ENCODE results near the gene CLEC14A. TPM values are rescaled to one million over a fixed set of nuclear protein-coding genes. Genes with fewer than 3 reads are reported as not detected.

Gene CLEC14A
- total RNA-seq, 1 donor from 2014 or later = 47.3 TPM

DNA sequence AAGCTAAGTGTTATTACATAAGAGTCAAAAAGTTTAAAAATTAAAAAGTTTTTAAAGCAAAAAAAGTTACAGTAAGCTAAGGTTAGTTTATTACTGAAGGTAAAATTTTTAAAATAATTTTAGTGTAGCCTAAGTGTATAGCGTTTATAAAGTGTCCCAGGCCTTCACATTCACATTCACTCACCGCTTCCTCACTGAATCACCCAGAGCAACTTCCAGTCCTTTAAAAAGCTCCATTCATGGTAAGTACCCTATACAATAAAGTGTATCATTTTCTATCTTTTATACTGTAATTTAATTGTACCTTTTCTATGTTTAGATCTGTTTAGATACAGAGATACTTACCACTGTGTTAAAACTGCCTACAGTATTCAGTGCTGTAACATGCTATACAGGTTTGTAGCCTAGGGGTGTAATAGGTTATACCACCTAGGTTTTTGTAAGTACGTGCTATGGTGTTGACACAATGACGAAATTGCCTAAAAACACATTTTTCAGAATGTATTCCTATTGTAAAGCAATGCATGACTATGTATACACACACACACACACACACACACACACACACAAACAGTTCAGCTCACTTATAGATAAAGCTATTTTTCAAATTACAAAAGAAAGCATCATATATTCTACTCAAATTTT is 3.7 kb downstream of the CLEC14A start:
- ATAC-seq (no peak), DNase-seq (ENCODE audit: low spot score) (no peak)
- intact Hi-C loops (cut with DNase I) = no loop called here

GRCh38 chr14:38250331-38250730 is 5.6 kb downstream of the CLEC14A start:
- DNase-seq (ENCODE audit: low spot score) (no peak), ATAC-seq (no peak)
- intact Hi-C loops (cut with DNase I) = no loop called here

- no peak for DNase-seq (ENCODE audit: low spot score)
- ATAC-seq = no peak
- intact Hi-C loops (cut with DNase I) = no loop called here
These were observed 7.4 kb downstream of the CLEC14A start for GRCh38 chr14:38248321-38249028.

DNA sequence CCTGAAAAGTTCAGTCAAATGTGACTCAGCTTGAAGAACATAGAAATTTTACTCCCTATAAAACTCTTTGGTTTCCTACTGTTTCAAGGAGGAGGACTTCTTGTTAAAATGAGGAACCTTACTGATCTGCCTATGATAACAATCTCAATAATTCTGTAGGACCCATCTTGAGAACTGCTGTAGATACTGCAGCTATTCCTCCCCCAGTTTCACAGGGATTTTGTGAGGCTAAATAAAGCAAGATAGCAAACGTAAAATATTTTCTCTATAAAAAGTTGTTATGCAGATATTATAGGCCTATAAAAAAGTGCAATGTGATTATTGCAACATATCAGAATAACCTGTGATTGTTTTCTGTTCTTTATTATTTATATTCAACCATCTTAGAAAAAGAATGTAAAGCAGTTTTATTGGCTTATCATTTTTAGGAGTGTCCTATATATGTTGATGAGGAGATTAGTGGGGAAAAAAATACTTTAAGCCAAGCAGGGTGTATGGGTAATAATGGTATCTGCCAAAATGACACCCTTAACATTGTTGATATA is 12.1 kb downstream of the CLEC14A start:
- intact Hi-C loops (cut with DNase I) = no loop called here
- no peak for DNase-seq (ENCODE audit: low spot score)
- no peak for ATAC-seq

DNA sequence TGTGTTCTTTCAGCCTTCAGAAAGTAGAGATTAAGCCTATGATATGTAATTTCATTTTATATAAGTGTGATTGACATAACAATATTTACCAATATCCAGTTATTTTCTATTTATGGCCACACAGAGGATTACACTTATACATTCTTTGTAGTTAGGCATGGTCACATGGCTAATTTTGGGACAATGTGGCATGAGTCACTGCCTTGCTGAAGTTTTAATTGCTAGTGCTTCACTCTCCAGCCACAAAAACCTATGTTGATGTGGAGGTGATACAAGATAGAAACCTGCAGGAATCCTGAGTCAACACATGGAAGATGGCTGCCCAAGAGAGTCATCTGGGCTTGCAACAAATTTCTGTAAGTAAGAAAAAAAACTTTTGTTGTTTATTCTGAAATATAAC is 17.0 kb downstream of the CLEC14A start:
- no peak for ATAC-seq
- DNase-seq (ENCODE audit: low spot score) = no peak
- intact Hi-C loops (cut with DNase I) = no loop called here

- DNase-seq (ENCODE audit: low spot score) = no peak
- intact Hi-C loops (cut with DNase I) = no loop called here
- no peak for ATAC-seq
These were observed 17.6 kb downstream of the CLEC14A start for GRCh38 chr14:38238332-38238731.

DNA sequence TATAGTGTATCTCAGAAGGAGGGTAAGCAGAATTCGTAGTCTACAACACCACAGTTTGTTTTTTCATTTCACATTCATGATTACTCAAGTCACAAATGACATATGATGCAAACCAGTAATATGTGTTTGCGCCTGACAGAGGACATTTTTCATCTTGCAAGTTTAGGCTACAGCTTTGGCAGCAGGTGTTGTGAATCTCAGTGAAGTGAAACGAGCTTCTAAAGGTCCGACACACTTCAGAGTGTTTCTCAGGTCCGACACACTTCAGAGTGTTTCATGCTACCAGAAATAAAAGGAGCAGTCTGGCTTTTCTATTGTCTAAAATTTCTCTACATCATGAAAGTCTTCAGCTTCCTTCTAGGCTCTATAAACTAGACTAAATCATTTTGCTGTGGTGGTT is 22.7 kb downstream of the CLEC14A start:
- intact Hi-C loops (cut with DNase I) = no loop called here
- no peak for ATAC-seq
- no peak for DNase-seq (ENCODE audit: low spot score)

DNA sequence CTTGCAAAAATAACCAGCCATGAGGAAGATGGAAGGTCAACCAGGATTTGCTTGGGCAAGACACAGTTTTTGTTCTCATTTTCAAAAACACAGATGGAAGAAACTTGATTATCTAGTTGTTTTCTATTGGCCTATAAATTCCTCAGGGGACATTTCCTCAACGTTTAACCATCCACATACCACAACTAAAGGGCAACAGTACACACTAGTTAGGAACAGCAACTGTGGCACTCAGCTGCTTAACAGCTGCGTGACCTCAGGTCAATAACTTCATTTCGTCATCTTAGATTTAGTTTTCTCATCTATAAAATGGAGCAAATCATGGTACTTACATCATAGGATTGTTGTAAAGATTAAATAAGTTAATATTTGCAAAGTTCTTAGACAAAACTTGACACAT is 29.5 kb downstream of the CLEC14A start:
- no peak for DNase-seq (ENCODE audit: low spot score)
- ATAC-seq = no peak
- intact Hi-C loops (cut with DNase I) = no loop called here

DNA sequence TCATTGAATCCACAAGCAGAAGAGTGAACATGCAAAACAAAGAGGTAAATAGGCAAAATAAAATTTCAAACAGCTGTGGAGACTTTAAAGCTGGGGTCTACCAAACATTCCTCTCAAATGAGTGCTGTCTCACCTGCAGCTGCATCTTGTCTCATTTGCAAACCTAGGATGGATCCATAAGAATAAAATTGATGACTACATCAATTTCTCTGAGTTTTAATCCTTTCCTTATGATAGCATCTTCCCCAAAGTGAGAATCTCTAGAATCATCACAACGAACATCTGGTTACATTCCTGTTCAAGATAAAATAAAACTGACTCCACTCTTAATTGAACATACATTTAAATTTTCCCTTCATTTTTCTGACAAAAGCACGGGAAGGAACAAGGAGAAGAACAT is 29.9 kb downstream of the CLEC14A start:
- no peak for ATAC-seq
- intact Hi-C loops (cut with DNase I) = no loop called here
- no peak for DNase-seq (ENCODE audit: low spot score)

DNA sequence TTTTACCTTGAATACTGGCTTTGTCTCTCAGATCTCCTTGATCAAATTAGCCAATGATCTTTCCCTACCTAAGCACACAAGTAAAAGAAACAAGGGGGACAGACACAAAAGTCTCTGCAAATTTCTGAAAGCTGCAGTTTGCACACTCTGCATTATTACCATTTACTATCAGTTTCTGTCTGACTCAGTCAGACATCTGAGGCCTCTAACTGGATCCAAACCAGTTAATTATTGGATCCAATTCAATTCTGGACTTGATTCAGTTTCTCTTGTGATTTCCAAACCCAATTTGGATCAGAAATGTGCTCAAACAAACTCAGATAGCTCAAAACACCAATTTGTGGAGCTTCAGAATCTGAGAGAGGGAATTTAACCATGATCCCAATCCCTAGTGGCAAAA is 31.6 kb downstream of the CLEC14A start:
- ATAC-seq (no peak), DNase-seq (ENCODE audit: low spot score) (no peak)
- intact Hi-C loops (cut with DNase I) = no loop called here

- ATAC-seq (no peak), DNase-seq (ENCODE audit: low spot score) (no peak)
- intact Hi-C loops (cut with DNase I) = no loop called here
These were observed 34.8 kb downstream of the CLEC14A start for GRCh38 chr14:38221077-38221476.

GRCh38 chr14:38217553-38217952 is 38.3 kb downstream of the CLEC14A start:
- intact Hi-C loops (cut with DNase I) = no loop called here
- ATAC-seq (no peak), DNase-seq (ENCODE audit: low spot score) (no peak)

DNA sequence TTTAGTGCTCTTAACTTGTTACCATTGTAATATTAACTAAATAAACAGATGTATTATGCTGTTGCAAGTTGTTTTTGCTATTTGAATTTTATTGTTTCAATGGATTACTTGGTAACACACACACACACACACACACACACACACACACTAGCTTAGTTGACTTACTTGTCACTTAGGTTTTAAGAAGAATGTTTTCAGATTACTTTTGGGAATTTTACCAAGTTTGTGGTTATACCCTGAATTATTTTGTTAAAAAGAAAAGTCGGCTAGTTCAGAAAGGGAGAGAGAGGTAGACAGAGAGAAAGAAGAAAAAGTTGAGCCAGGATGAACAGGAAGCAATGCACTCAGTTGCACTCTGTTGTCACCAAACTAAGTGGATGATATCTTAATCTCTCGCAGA is 42.9 kb downstream of the CLEC14A start:
- ATAC-seq = no peak
- intact Hi-C loops (cut with DNase I) = no loop called here
- no peak for DNase-seq (ENCODE audit: low spot score)

DNA sequence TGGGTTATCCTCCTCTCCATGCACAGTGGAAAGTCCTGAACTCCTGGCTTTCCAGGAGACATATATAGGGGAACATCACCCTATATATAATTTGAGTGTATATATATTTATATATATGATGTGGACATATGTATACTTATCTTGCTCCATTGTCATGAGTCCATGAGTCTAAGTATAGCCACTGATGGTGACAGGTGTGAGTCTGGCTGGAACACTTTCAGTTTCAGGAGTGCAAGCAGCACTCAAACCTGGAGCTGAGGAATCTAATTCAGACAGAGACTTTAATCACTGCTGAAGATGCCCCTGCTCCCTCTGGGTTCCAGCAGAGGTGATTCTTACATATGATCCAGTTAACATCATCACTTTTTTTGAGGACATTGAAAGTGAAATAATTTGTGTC is 43.8 kb downstream of the CLEC14A start:
- ATAC-seq = no peak
- intact Hi-C loops (cut with DNase I) = no loop called here
- DNase-seq (ENCODE audit: low spot score) = no peak

DNA sequence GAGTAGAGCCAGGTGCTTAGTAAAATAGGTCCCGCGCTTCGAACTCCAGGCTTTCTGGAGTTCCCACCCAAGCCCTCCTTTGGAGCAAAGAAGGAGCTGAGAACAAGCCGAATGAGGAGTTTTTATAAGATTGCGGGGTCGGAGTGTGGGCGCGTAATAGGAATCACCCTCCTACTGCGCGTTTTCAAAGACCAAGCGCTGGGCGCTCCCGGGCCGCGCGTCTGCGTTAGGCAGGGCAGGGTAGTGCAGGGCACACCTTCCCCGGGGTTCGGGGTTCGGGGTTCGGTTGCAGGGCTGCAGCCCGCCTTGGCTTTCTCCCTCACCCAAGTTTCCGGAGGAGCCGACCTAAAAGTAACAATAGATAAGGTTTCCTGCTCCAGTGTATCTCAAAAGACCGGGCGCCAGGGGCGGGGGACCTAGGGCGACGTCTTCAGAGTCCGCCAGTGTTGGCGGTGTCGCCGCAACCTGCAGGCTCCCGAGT is 44.6 kb downstream of the CLEC14A start:
- DNase-seq (ENCODE audit: low spot score) (no peak), ATAC-seq (peak; percentile 43)
- intact Hi-C loops (cut with DNase I) = no loop called here

DNA sequence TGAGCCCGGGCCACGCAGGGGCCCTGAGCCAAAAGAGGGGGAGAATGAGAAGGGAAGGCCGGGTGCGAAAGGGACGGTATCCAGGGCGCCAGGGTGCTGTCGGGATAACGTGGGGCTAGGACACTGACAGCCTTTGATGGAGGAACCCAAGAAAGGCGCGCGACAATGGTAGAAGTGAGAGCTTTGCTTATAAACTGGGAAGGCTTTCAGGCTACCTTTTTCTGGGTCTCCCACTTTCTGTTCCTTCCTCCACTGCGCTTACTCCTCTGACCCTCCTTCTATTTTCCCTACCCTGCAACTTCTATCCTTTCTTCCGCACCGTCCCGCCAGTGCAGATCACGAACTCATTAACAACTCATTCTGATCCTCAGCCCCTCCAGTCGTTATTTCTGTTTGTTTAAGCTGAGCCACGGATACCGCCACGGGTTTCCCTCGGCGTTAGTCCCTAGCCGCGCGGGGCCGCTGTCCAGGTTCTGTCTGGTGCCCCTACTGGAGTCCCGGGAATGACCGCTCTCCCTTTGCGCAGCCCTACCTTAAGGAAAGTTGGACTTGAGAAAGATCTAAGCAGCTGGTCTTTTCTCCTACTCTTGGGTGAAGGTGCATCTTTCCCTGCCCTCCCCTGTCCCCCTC is 45.2 kb downstream of the CLEC14A start:
- intact Hi-C loops (cut with DNase I) = no loop called here
- peak; percentile 58 for ATAC-seq
- peak; percentile 56 for DNase-seq (ENCODE audit: low spot score)

- ATAC-seq (no peak), DNase-seq (ENCODE audit: low spot score) (no peak)
- intact Hi-C loops (cut with DNase I) = no loop called here
These were observed 46.0 kb downstream of the CLEC14A start for GRCh38 chr14:38209572-38210557.

DNA sequence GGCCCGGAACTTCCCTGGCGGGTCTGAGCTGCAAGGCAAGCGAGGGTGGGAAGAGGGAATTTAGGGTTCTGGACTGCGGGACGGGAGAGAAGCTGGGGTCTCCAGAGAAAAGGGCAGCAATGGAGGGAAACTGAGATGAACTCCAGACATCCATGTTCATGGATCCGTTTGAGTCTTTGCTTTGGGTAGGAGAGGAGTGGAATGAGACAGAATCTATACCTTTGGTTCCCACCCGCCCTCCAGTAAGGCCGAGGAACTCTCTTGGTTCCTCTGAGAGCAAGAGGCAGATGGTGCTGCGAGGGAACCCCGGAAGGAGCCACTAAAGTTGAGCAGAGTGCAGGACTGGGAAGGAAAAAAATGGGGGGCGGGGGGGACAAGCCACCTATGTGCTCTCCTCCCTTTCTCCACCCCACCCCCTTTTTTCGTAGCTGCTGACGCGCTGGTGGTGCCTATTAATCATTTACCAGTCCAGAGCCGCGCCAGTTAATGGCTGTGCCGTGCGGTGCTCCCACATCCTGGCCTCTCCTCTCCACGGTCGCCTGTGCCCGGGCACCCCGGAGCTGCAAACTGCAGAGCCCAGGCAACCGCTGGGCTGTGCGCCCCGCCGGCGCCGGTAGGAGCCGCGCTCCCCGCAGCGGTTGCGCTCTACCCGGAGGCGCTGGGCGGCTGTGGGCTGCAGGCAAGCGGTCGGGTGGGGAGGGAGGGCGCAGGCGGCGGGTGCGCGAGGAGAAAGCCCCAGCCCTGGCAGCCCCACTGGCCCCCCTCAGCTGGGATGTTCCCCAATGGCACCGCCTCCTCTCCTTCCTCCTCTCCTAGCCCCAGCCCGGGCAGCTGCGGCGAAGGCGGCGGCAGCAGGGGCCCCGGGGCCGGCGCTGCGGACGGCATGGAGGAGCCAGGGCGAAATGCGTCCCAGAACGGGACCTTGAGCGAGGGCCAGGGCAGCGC is 47.0 kb downstream of the CLEC14A start:
- peak; percentile 56 for ATAC-seq
- DNase-seq (ENCODE audit: low spot score) = peak; percentile 54
- intact Hi-C loops (cut with DNase I) = no loop called here
